Skin epidermis (tissue), 12 donors: ENCODE data around the gene HOXA9.

Source experiments
- H3K27ac ChIP-seq, 21 experiments: fragments of 200-600 bp; sonication (generic) in 11 of 21; one replicate each; pipeline ENCODE4 v1.5.0; 2020; ENCODE audit warnings: mild to moderate bottlenecking in 3 of 21, inconsistent platforms in 2 of 21, moderate library complexity in 2 of 21
- H3K4me3 ChIP-seq, 7 experiments: fragments of 200-600 bp; sonication (generic) in 2 of 7; one replicate each; pipeline ENCODE4 v1.5.0; 2020; ENCODE audit warnings: inconsistent platforms in 2 of 7, mild to moderate bottlenecking in 2 of 7, moderate library complexity in 1 of 7

HOXA9 gene

DNA sequence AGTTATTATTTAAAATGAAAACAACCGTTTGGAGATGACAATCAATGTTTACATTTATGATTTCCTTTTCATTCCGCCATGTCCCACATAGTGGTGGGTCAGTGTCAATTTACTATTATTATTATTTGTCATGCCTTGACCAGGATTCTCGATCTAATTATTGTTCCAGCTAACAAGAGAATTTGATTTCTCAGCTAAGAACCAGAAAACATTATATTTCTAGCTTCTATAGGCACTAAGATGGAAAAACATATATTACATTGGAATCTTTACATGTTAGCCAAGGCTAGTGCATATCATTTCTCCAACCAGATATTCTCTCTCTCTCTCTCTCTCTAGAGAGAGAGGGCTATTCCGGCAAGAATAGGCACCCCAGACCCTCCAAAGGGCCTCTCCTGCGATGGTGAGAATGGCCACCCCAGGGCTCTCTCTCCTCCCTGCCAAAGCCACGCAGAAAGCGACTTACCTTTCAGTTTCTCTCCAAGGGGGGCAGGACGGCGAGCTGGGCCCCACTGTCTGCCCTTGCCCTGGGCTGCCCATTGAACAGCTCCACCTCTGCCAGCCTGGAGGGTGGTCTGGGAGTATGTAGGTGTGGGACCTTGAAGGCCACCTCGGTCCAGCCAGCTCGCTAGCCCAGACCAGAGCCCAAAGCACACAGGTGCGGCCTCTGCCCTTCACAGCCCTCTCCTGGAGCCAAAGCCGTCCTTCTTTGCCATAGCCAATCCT lies 15.3 kb downstream of the HOXA9 start:
- Histone ChIP-seq H3K4me3 (peak overlapping the region; percentile 27 to 43 (median 31)), H3K27ac (peak overlapping the region in 16 of 21 experiments; percentile 12 to 84 (median 62))

DNA sequence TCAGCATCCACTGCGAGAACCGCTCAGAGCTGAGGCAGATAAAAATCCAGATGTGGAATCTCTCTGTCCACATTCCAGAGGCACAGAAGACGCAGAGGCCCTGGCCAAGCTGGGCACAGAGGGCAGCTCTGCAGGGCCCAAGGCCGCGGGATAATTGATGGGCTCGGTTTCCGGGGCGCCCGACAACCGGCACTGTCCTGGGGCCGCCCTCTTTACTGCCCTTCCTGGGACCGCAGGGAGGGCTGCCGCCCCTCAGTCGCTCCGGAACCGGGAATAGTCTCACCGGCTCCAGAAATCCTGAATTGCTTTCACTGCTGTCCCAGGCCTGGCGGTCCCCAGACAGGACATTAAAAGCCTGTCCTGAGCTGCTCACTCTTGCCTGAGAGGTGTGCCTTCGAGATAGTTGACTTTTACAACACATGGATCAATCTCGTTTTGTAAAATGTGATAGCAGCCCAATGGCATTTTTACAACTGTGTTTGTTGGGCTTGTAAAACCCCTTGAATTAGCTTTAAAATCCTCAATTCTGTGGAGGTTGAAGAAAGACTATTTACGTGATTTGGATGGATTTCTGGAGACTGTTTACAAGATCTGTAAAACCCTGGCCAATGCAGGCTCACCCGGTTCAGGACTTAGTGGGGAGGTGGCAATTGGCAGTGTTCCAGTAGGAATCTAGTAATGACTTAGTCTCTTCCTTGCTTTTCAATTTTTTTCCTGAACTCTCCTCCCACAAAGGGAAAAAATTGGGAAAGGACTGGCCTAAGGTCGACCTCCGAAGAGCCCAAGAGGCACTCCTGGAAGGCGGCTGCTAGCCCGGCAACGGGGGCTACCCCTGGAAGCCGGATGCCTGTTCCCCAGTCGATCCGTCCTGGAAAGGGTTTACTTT lies 16.3 kb downstream of the HOXA9 start:
- Histone ChIP-seq H3K27ac (peak overlapping the region in 12 of 21 experiments; percentile 3 to 79 (median 67)), H3K4me3 (peak overlapping the region in 4 of 7 experiments; percentile 38 to 43 (median 38))

DNA sequence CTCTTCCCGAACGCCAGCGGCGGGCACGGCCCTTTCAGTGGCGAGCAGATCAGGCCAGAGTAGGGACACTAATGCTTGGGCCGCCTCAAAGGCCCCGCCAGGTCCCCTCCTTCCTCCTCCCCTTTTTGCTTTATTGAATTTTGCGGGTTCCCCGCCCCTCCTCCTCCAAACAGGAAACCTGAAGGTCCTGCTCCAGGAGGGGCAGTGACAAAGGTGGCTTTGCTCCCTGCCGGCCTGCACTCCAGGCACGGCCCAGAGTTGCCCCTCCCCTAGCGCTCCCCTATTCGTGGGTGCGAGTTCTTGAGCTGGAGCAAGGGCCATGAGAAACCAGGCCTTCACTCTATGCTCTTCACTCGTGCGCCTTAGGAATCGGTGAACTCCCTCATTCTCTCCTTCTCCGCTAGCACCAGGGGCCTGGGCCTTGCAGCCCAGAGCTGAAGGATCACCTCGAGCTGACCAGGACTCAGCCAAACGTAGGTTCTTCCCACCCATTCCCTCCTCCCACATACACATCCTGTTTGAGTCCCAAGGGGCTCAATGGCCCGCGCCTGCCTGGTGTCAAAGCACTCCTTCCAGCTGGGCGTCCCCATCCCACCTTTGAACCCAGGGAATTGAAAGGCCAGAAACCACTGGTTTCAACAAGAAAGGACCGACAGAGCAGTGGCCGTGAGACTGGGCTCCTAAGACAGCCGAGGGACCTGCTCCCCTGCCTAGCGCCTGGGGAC lies 17.1 kb downstream of the HOXA9 start:
- peak overlapping the region in 14 of 21 experiments; percentile 3 to 79 (median 54) for H3K27ac ChIP-seq
- H3K4me3 ChIP-seq = peak overlapping the region; percentile 20 to 43 (median 38)

DNA sequence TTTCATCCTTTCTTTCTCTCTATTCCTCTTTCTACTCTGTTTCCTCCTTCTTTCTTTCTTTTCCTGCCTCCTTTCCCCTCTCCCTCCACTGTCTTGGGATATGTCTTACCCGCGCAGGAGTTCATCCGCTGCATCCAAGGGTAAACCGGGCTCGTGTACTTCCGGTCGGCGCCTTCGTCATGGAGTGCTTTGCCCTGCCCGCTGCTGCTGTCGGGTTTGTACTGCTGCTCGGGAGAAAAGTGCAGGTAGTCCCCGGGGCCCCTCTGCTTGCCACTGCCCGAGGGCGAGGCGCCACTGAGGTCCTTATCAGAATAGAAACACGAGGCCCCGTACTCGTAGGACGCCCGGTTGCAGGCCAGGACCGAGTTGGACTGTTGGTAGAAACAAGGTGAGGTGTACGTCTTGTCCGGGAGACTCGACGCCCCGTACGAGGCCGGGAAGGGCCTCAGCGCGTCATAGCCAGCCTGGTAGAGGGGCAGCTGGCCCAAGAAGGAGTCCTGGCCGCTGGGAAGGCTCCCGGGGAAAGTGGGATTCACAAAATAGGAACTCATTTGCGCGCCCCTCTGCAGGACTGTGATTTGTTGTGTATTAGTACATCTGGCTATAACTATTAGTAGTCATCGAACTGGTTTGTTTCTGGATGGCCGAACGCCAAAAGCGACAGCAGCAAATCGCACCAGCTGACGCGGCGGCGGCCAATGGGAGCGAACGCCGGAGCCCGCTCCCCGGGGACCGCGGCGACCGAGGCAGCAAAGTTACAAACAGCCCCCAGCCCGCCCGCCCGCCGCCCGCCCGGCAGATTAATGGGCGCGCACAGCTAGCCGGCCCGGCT lies 17.9 kb downstream of the HOXA9 start, which contains the start of gene HOXA6:
Gene HOXA6 (minus strand): TSS at position 576 of the 832 bp plus-strand sequence. CDS start 25 bp downstream, at position 551.
- Histone ChIP-seq H3K27ac (peak within 1 kb of the TSS in 14 of 21 experiments; percentile 3 to 79 (median 54)), H3K4me3 (peak within 1 kb of the TSS; percentile 20 to 43 (median 38))

DNA sequence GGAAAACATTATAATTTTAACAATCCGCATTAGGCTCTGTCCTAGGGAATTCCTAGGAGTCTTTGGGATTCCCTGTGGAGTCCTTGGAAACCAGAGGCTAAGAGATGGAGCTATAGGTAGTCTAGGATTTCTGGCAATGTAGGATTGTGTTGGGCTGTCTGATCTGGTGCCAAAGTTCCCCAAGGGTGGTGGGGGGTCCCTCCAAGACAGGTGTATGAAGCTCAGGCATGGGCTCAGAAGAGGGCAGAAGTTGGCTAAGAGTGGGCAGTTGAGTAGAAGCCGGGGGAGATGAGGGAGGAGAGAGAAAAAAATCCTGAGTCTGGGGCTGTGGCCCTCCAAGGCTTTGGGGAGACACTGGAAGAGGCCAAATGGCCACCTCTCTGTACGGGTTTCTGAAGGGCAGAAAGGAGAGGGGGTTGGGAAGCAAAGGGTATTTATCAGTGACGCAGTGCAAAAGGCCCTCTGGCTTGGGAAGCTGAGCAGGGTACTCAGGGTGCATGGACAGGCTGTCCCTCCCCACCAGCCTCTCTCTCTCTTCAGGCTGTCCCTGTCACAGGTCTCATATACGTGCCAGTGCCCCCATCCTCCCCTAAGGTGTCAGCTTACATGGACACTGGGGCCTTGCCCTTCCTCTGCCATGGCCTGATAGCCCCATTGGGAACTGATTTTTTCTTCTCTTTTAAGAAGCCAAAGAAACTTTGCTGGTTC lies 18.7 kb downstream of the HOXA9 start:
- Histone ChIP-seq H3K4me3 (no peak overlapping the region), H3K27ac (peak overlapping the region in 5 of 21 experiments; percentile 25 to 79 (median 76))

DNA sequence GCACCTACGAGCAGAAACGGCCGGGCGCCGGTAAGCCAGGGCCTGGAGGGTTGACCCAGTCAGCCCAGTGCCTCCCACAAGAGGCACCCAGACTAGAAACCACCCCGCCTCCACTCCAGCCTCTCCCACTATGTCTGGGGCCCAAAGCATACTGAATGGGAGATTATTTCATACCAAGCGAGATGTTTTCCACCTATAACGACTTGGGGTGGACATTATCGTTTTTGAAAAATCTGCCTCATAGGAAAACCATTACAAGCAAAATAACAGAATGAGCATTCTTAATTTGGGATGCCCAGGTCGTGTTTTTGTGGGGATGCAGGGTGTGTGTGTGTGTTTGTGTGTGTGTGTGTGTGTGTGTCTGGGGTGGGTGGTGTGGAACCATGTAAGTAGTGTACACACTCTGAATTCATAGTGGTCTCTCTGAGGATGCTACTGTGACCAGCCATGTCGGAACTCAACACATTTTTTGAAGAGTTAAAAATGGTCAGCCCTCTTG lies 19.4 kb downstream of the HOXA9 start:
- no peak overlapping the region for H3K4me3 ChIP-seq
- no peak overlapping the region for H3K27ac ChIP-seq

DNA sequence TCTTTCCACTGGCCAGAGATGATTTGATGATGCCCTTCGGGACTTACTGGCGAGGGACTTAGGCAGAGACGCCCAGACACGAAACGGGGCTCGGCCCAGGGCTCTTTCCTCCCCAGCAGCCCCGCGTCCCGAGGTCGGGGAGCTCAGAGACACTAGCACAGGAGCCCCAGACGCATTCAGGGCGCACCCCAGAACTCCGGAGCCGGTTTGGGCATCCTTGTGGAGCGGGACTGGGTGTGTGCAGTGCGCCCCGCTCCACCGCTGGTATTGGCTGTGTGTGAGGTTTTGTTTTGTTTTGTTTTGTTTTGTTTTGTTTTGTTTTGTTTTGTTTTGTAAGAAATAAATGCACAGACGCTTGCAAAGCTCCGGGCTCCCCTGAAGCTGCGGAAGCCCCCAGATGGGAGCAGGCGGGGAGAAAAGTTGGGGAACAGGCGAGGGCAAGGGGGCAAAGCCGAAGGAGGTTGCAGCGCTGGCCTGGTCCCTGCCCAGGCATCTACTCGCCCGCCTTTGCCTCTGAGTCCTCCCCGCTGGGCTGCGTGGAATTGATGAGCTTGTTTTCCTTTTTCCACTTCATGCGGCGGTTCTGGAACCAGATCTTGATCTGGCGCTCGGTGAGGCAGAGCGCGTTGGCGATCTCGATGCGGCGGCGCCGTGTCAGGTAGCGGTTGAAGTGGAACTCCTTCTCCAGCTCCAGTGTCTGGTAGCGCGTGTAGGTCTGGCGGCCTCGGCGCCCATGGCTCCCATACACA lies 20.0 kb downstream of the HOXA9 start:
- Histone ChIP-seq H3K27ac (peak overlapping the region in 2 of 21 experiments; percentile 19 to 52), H3K4me3 (no peak overlapping the region)

DNA sequence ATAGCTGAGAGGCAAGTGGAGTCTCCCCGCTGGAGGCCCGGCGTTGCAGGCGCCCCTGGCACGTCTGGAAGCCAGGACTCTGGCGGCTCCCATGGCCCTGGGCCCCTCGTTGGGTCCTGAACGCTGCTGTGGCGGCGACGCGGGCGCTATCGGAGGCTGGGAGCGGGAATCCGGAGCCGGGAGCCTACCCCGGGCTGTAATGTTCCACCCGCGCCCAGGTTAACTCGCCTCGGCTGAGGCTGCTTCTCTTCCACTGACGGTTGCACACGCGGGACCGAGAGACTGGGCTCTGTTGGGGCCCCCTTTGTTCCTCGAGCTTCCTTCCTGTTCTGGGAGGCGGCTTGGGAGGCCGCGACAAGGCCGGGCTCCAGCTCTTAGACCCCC lies 20.6 kb downstream of the HOXA9 start:
- H3K27ac ChIP-seq = peak overlapping the region in 1 of 21 experiments; percentile 52
- no peak overlapping the region for H3K4me3 ChIP-seq

DNA sequence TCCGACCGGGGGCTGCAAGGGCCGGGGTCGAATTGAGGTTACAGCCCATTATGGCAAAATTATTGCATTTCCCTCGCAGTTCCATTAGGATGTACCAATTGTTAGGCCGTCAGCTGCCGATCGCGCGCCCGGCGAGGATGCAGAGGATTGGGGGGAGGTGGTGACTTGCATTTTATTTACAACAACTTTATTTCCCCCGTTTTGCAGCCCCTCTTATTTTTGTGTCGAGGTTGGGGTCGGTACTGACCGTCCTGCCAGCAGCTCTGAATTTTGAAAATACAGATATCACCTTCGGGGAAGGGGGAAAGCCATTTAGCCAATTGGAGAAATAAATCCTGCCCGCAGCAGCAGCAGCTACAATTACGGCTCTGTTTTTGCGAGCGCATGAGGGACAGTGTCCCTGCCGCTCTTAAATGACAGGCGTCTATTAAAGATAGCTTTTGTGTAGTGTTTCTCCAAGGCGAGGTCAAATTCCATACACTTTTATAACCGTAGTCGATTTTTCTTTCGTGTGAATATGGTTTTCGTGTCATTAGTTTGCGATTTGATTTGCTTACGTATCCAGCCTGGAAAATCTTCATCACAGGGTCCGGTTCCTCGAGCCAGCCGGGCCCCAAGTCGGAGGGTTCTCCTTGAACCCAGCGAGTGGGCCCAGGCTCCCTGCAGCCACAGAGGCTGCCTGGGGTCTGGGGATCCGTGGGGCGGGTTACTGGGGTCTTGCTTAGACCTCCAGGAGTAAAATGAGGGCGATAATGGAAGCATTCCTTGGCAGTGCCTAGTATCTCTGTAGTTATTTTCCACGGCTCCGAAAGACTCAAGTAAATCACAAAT lies 21.2 kb downstream of the HOXA9 start:
- Histone ChIP-seq H3K27ac (peak overlapping the region in 1 of 21 experiments; percentile 77), H3K4me3 (peak overlapping the region in 3 of 7 experiments; percentile 36 to 60 (median 56))

DNA sequence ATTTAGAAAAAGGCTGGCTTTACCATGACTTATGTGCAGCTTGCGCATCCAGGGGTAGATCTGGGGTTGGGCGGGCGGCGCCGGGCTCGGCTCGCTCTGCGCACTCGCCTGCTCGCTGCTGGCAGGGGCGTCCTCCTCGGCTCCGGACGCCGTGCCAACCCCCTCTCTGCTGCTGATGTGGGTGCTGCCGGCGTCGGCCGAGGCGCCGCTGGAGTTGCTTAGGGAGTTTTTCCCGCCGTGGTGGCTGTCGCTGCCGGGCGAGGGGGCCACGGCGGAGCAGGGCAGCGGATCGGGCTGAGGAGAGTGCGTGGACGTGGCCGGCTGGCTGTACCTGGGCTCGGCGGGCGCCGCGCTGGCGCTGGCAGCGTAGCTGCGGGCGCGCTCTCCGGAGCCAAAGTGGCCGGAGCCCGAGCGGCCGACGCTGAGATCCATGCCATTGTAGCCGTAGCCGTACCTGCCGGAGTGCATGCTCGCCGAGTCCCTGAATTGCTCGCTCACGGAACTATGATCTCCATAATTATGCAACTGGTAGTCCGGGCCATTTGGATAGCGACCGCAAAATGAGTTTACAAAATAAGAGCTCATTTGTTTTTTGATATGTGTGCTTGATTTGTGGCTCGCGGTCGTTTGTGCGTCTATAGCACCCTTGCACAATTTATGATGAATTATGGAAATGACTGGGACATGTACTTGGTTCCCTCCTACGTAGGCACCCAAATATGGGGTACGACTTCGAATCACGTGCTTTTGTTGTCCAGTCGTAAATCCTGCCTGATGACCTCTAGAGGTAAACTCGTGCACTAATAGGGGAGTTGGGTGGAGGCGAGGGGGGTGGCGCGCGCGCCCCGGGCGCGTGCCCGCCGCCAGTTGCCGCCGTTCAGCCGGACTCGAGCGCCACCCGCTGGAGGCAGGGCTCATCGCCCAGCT lies 22.1 kb downstream of the HOXA9 start, which contains the start of gene HOXA5:
Gene HOXA5 (minus strand): TSS at position 659 of the 927 bp plus-strand sequence. CDS start 74 bp downstream, at position 585.
- peak within 1 kb of the TSS in 14 of 21 experiments; percentile 0 to 85 (median 61) for H3K27ac ChIP-seq
- H3K4me3 ChIP-seq = peak within 1 kb of the TSS; percentile 15 to 60 (median 36)

DNA sequence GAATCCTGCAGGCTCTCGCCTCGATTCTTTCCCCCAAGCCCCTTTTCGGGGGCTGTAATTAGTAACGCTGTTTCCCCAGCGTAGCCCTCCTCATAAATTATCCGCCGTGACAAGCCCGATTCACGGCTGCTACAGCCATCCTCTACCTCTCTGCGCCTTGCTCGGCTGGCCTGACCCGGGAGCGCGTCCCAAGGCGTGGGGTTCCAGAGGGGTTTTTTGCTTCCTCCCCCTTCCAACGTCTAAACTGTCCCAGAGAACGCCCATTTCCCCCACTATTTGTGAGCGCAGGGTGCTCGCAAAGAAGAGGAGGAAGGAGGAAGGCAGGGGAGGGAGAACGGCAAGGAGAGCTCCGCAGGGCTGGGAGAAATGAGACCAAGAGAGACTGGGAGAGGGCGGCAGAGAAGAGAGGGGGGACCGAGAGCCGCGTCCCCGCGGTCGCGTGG lies 22.7 kb downstream of the HOXA9 start:
- Histone ChIP-seq H3K27ac (peak overlapping the region in 13 of 21 experiments; percentile 0 to 85 (median 62)), H3K4me3 (peak overlapping the region; percentile 15 to 60 (median 36))

DNA sequence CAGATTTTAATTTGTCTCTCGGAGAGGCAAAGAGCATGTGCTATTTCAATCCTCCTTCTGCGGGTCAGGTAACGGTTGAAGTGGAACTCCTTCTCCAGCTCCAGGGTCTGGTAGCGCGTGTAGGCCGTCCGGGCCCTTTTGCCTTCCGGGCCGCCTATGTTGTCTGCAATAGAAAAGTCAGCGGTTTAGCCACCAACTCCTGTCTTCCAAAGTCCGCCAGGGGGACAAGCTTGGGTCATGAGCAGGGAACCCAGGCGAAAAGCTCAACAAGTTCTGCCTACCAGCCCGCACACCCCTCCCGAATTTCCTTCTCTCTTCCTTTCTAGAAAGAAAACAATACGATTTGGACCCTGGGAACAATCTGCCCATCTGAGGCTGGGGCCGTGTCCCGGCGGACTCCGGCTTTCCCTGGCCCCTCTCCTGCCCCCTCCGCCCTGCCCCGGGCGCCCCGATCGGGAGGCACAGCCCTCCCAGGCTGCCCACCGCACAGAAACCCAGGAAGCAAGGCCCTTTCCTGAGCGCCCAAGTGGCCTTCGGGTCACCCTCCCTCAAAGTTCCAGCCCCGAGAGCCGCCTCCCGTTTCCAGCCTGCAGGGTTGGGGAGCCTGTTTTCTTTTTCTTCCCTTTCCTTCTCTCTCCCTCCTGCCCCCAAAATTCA lies 23.3 kb downstream of the HOXA9 start:
- H3K4me3 ChIP-seq = peak overlapping the region in 6 of 7 experiments; percentile 31 to 60 (median 43)
- peak overlapping the region in 6 of 21 experiments; percentile 8 to 85 (median 64) for H3K27ac ChIP-seq

DNA sequence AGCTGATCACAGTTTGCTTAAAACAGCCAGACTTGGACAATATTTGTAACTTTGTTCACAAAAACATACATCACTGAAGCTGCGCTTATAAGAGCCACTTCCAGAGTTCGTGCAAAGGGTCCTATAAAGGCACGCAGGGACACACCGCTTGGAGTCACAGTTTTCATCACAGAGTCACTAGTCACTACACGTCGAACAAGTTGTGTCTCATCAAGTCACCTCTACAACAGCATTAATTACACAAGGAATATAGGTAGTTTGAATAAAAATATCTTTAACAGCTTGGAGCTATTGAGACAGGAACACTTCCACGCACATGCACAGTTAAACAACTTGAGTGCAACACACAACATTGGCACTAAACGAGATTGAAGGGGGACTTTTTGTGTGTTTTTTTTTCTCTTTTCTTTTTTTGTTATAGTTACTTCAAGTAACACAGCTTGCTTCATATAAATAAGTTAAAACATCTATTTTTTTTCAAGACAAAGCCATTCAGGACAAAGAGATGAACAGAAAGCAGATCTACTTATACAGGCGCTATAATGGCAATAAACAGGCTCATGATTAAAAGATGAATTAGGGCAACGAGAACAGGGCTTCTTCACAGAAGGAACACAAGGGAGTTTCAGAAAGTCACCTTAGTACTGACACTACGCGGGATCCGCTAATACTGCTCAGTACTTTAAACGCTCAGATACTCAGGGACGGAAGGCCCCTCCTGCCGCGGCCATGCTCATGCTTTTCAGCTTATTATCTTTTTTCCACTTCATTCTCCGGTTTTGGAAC lies 24.0 kb downstream of the HOXA9 start:
- Histone ChIP-seq H3K4me3 (peak overlapping the region in 1 of 7 experiments; percentile 60), H3K27ac (peak overlapping the region in 1 of 21 experiments; percentile 77)
